ENCODE results near the gene PLCG2. TPM values are rescaled to one million over a fixed set of nuclear protein-coding genes. Genes with fewer than 3 reads are reported as not detected.

Gene PLCG2
- total RNA-seq, 1 donor, result 0.43 TPM

DNA sequence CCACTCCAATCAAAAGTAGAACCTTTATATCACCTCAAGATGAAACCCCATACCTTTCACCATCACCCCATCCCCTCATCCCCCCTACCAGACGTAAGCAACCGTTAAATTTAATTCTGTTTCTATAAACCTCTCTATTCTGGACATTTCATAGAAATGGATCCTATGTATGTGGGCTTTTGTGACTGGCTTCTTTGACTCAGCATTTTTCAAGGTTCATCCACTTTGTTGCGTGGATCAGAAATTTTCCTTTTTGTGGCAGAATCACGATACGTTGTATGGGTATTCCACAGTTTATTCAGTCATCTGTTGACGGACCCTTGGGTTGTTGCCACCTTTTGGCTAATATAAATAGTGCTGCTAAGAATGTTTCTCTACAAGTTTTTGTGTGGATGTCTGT is 8.6 kb downstream of the PLCG2 start:
- DNase-seq (ENCODE audit: low read depth), result no peak
- H3K4me3 ChIP-seq (ENCODE audit: low read depth, low read length), result no peak overlapping the region
- TF ChIP-seq, protein P1, sequence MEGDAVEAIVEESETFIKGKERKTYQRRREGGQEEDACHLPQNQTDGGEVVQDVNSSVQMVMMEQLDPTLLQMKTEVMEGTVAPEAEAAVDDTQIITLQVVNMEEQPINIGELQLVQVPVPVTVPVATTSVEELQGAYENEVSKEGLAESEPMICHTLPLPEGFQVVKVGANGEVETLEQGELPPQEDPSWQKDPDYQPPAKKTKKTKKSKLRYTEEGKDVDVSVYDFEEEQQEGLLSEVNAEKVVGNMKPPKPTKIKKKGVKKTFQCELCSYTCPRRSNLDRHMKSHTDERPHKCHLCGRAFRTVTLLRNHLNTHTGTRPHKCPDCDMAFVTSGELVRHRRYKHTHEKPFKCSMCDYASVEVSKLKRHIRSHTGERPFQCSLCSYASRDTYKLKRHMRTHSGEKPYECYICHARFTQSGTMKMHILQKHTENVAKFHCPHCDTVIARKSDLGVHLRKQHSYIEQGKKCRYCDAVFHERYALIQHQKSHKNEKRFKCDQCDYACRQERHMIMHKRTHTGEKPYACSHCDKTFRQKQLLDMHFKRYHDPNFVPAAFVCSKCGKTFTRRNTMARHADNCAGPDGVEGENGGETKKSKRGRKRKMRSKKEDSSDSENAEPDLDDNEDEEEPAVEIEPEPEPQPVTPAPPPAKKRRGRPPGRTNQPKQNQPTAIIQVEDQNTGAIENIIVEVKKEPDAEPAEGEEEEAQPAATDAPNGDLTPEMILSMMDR (IDR thresholded peaks at IDR 0.05; ENCODE audit: insufficient read depth, low read depth, low read length), result no peak

GRCh38 chr16:81790277-81790676 is 11.2 kb downstream of the PLCG2 start:
- DNase-seq (ENCODE audit: low read depth), result no peak
- TF ChIP-seq, protein P1 (IDR thresholded peaks at IDR 0.05; ENCODE audit: insufficient read depth, low read depth, low read length), result no peak
- H3K4me3 ChIP-seq (ENCODE audit: low read depth, low read length), result no peak overlapping the region

DNA sequence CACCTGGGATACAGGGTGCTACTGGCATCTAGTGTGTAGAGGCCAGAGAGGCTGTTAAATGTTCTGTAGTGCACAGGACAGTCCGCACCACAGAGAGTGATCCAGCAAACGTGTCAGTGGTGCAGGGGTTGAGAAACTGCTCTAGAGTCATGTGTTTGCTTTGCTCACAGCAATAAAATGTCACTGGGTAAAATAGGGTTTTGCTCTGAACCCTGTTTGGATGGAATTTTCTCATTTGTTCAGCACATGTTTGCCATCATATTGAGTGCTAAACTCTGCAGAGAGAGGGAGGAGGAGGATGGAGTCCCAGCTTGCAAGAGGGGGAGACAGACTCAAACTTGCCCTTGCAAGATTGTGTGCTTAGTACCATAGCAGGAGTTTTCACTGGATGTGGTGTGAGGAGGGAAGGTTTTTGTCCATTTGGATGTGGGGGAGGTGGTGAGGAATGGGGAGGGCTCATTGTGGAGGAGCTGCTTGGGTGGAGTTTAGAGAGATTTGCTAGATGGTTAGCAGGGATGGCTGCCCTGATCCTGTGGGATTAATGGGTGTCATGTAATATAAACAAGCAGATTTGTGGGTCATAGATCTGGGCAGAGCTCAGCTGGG is 11.8 kb downstream of the PLCG2 start:
- TF ChIP-seq, protein P1 (IDR thresholded peaks at IDR 0.05; ENCODE audit: insufficient read depth, low read depth, low read length), result no peak
- DNase-seq (ENCODE audit: low read depth), result peak; percentile 42
- no peak overlapping the region for H3K4me3 ChIP-seq (ENCODE audit: low read depth, low read length)

DNA sequence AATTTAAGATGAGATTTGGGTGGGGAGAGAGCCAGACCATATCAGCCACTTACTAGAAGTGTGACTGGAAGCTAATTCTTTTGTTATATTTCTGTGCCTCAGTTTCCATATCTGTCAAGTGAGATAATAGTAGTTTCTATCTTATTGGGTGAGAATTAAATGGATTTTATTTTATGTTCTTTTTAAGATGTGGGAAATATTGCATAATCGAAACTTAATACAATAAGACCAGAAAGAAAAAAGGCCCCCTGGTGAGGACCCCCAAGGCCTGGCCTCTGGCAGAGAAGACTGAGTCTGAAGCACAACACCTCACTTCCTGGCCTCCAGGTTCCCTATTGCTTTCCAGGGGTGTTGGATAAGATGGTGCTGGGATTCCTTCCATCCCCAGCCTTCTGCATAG is 13.7 kb downstream of the PLCG2 start:
- DNase-seq (ENCODE audit: low read depth), result no peak
- H3K4me3 ChIP-seq (ENCODE audit: low read depth, low read length), result no peak overlapping the region
- TF ChIP-seq, protein P1 (IDR thresholded peaks at IDR 0.05; ENCODE audit: insufficient read depth, low read depth, low read length), result no peak

- no peak overlapping the region for H3K4me3 ChIP-seq (ENCODE audit: low read depth, low read length)
- TF ChIP-seq, protein P1 (IDR thresholded peaks at IDR 0.05; ENCODE audit: insufficient read depth, low read depth, low read length), result no peak
- DNase-seq (ENCODE audit: low read depth), result no peak
Observed at GRCh38 chr16:81795193-81795592, 16.1 kb downstream of the PLCG2 start.

- TF ChIP-seq, protein P1 (IDR thresholded peaks at IDR 0.05; ENCODE audit: insufficient read depth, low read depth, low read length), result no peak
- no peak for DNase-seq (ENCODE audit: low read depth)
- no peak overlapping the region for H3K4me3 ChIP-seq (ENCODE audit: low read depth, low read length)
Observed at GRCh38 chr16:81796035-81796434, 16.9 kb downstream of the PLCG2 start.

All from fibroblast of villous mesenchyme (primary cell).